PC-9 (cell line): Measurements from ENCODE around the gene PTPRC. TPM values are rescaled to one million over a fixed set of nuclear protein-coding genes. Genes with fewer than 3 reads are reported as not detected.

Experiments
- BruUV-seq: library from RNA; stranded (reverse); fragments of 400-500 nt; replicated peaks from 2 replicates; lab custom pipeline; 2021; lab: Mats Ljungman, UMichigan
- CTCF ChIA-PET: fragments of 300-600 bp; sonication (Branson Sonifier 250); formaldehyde crosslinking; loops from one replicate; lab custom pipeline; 2022; ENCODE audit warnings: antibody characterized with exemption; lab: Charles Lee
- POLR2A ChIA-PET: fragments of 300-600 bp; sonication (Branson Sonifier 250); formaldehyde crosslinking; loops from one replicate; lab custom pipeline; 2022; ENCODE audit warnings: antibody characterized with exemption; ENCODE audit not compliant: unreplicated experiment; lab: Charles Lee
- DNase-seq, 2 experiments: peaks; one replicate each; pipeline versions ENCODE4 v3.0.0 to v3.0.0-alpha.2; 2015 to 2022; ENCODE audit warnings: mixed read lengths in 1 of 2
- H2AFZ ChIP-seq: fragments of 200-600 bp; sonication (generic); 2 replicates; pipeline ENCODE4 v1.8.1; 2017; ENCODE audit warnings: antibody characterized with exemption
- H3F3A ChIP-seq: fragments of 200-600 bp; sonication (generic); 2 replicates; pipeline ENCODE4 v1.8.1; 2017; ENCODE audit warnings: antibody characterized with exemption, mild to moderate bottlenecking, low read depth; ENCODE audit not compliant: insufficient read depth
- H3K27ac ChIP-seq: fragments of 200-600 bp; sonication (generic); 2 replicates; pipeline ENCODE4 v1.6.1; 2016; ENCODE audit warnings: mixed run types
- H3K27me3 ChIP-seq: fragments of 200-600 bp; sonication (generic); 2 replicates; pipeline ENCODE4 v1.6.1; 2016; ENCODE audit warnings: low read depth, mixed run types; ENCODE audit not compliant: insufficient read depth
- H3K36me3 ChIP-seq: fragments of 200-600 bp; sonication (generic); 2 replicates; pipeline ENCODE4 v1.6.1; 2016; ENCODE audit warnings: low read depth, mixed run types
- H3K4me1 ChIP-seq: fragments of 200-600 bp; sonication (generic); replicated peaks from 2 replicates; pipeline ENCODE4 v1.6.1; 2016; ENCODE audit warnings: mixed run types; ENCODE audit not compliant: insufficient read depth
- H3K4me2 ChIP-seq: fragments of 200-600 bp; sonication (generic); 2 replicates; pipeline ENCODE4 v1.6.1; 2017; ENCODE audit warnings: mixed run types
- H3K4me3 ChIP-seq: fragments of 200-600 bp; sonication (generic); 2 replicates; pipeline ENCODE4 v1.6.1; 2016; ENCODE audit warnings: mixed run types
- H3K79me2 ChIP-seq: fragments of 200-600 bp; sonication (generic); 2 replicates; pipeline ENCODE4 v1.6.1; 2017; ENCODE audit warnings: low read depth, mixed run types
- H3K9me2 ChIP-seq: fragments of 200-600 bp; sonication (generic); 2 replicates; pipeline ENCODE4 v1.8.1; 2017; ENCODE audit warnings: mild to moderate bottlenecking; ENCODE audit not compliant: insufficient read depth
- H3K9me3 ChIP-seq: fragments of 200-600 bp; sonication (generic); 2 replicates; pipeline ENCODE4 v1.8.1; 2016; ENCODE audit warnings: low read depth; ENCODE audit not compliant: insufficient read depth
- H4K20me1 ChIP-seq: fragments of 200-600 bp; sonication (generic); 2 replicates; pipeline ENCODE4 v1.8.1; 2017; ENCODE audit not compliant: insufficient read depth
- CTCF ChIP-seq: fragments of 200-600 bp; sonication (generic); conservative IDR thresholded peaks from 2 replicates; pipeline ENCODE4 v1.6.1; 2017; ENCODE audit warnings: mixed run types, antibody characterized with exemption, mild to moderate bottlenecking, moderate library complexity
- EZH2 ChIP-seq: fragments of 200-600 bp; sonication (generic); IDR thresholded peaks from 2 replicates; pipeline ENCODE4 v1.8.0; 2017; ENCODE audit warnings: antibody characterized with exemption, low read depth
- intact Hi-C: fragments of 100-400 bp; cut with micrococcal nuclease; formaldehyde crosslinking; loops from one replicate; pipeline ENCODE4 v1.10.0; 2022; ENCODE audit not compliant: unreplicated experiment
- total RNA-seq: library from RNA; stranded (reverse); gene quantifications from 2 replicates; pipeline ENCODE4 v1.2.3, GENCODE V29; 2021

The PTPRC gene
- total RNA-seq, 1 experiment from 2014 or later, result 0.79 TPM

GRCh38 chr1:198771563-198772153 lies 132.8 kb downstream of the PTPRC start:
- ChIA-PET POLR2A (no interaction called here), CTCF (no interaction called here)
- Histone ChIP-seq H3K79me2 (no peaks in the 10 kb centered on the region), H3K27me3 (no peaks in the 10 kb centered on the region), H3K9me3 (no peaks in the 10 kb centered on the region), H3K27ac (no peak overlapping the region), H3K4me3 (no peak overlapping the region), H3K4me1 (no peaks in the 10 kb centered on the region), H3K36me3 (no peaks in the 10 kb centered on the region), H3K9me2 (no peaks in the 10 kb centered on the region), H2AFZ (no peak overlapping the region), H3K4me2 (no peak overlapping the region), H4K20me1 (no peaks in the 10 kb centered on the region), H3F3A (no peaks in the 10 kb centered on the region)
- no peak for DNase-seq
- BruUV-seq, result no TSS peak
- intact Hi-C loops, result loop anchor here (1.0 to 5.0 kb wide), 5 partner anchors 342 to 1741 kb away; no protein-coding TSS in a partner anchor
- TF ChIP-seq CTCF (peak; percentile 66), EZH2 (no peak)

GRCh38 chr1:198772626-198773025 lies 133.8 kb downstream of the PTPRC start:
- intact Hi-C loops, result loop anchor here (5.0 kb wide), 1 partner anchor 1740 kb away; no protein-coding TSS in a partner anchor
- no peaks in the 10 kb centered on the region for H3K9me3 ChIP-seq
- no peak overlapping the region for H3K4me3 ChIP-seq
- no TSS peak for BruUV-seq
- ChIA-PET POLR2A (no interaction called here), CTCF (no interaction called here)
- H4K20me1 ChIP-seq, result no peaks in the 10 kb centered on the region
- H3K79me2 ChIP-seq, result no peaks in the 10 kb centered on the region
- H3K36me3 ChIP-seq, result no peaks in the 10 kb centered on the region
- H2AFZ ChIP-seq, result no peak overlapping the region
- no peaks in the 10 kb centered on the region for H3K9me2 ChIP-seq
- no peak for DNase-seq
- H3K4me1 ChIP-seq, result no peaks in the 10 kb centered on the region
- TF ChIP-seq EZH2 (no peak), CTCF (no peak)
- no peak overlapping the region for H3K4me2 ChIP-seq
- no peaks in the 10 kb centered on the region for H3F3A ChIP-seq
- no peaks in the 10 kb centered on the region for H3K27me3 ChIP-seq
- no peak overlapping the region for H3K27ac ChIP-seq

- TF ChIP-seq CTCF (no peak), EZH2 (no peak)
- Histone ChIP-seq H2AFZ (no peak overlapping the region), H4K20me1 (no peaks in the 10 kb centered on the region), H3K9me3 (no peaks in the 10 kb centered on the region), H3K79me2 (no peaks in the 10 kb centered on the region), H3K27me3 (no peaks in the 10 kb centered on the region), H3F3A (no peaks in the 10 kb centered on the region), H3K4me2 (no peak overlapping the region), H3K4me1 (no peaks in the 10 kb centered on the region), H3K27ac (no peak overlapping the region), H3K36me3 (no peaks in the 10 kb centered on the region), H3K4me3 (no peak overlapping the region), H3K9me2 (no peaks in the 10 kb centered on the region)
- POLR2A ChIA-PET, result no interaction called here
- intact Hi-C loops, result loop anchor here (5.0 kb wide), 1 partner anchor 1739 kb away; no protein-coding TSS in a partner anchor
- CTCF ChIA-PET, result no interaction called here
- no TSS peak for BruUV-seq
- no peak for DNase-seq
Measured at GRCh38 chr1:198773030-198773429, 134.2 kb downstream of the PTPRC start.
